Choroid plexus epithelial cell (primary cell): ENCODE results near the gene ONECUT1.

Source experiments
- DNase-seq: peaks from one replicate; pipeline ENCODE4 v3.0.0-alpha.2; 2010; ENCODE audit warnings: low read depth
- H3K4me3 ChIP-seq: 2 replicates; pipeline ENCODE4 v1.5.1; 2011; ENCODE audit warnings: low read depth, mild to moderate bottlenecking, control low read depth, low read length, moderate library complexity
- CTCF ChIP-seq: conservative IDR thresholded peaks from 2 replicates; pipeline ENCODE4 v1.5.1; 2011; ENCODE audit warnings: low read depth, mild to moderate bottlenecking, control low read depth, inconsistent platforms, low read length, moderate library complexity

The ONECUT1 gene

GRCh38 chr15:52717924-52718323 lies 72.2 kb downstream of the ONECUT1 start:
- no peak for TF ChIP-seq CTCF
- no peak for DNase-seq
- no peak overlapping the region for H3K4me3 ChIP-seq

- TF ChIP-seq CTCF: no peak
- no peak for DNase-seq
- H3K4me3 ChIP-seq: no peak overlapping the region
Measured at GRCh38 chr15:52717481-52717880, 72.7 kb downstream of the ONECUT1 start.

GRCh38 chr15:52716536-52716935 lies 73.6 kb downstream of the ONECUT1 start:
- no peak for DNase-seq
- no peak overlapping the region for H3K4me3 ChIP-seq
- TF ChIP-seq CTCF: no peak

GRCh38 chr15:52715411-52715810 lies 74.7 kb downstream of the ONECUT1 start:
- no peak for TF ChIP-seq CTCF
- H3K4me3 ChIP-seq: no peak overlapping the region
- DNase-seq: no peak

GRCh38 chr15:52714968-52715367 lies 75.2 kb downstream of the ONECUT1 start:
- DNase-seq: no peak
- no peak for TF ChIP-seq CTCF
- no peak overlapping the region for H3K4me3 ChIP-seq

GRCh38 chr15:52710708-52711389 lies 79.3 kb downstream of the ONECUT1 start:
- no peak for DNase-seq
- no peak overlapping the region for H3K4me3 ChIP-seq
- no peak for TF ChIP-seq CTCF

- no peak for TF ChIP-seq CTCF
- no peak overlapping the region for H3K4me3 ChIP-seq
- DNase-seq: no peak
Measured at GRCh38 chr15:52710050-52710707, 80.0 kb downstream of the ONECUT1 start.
